H9 (cell line): ENCODE measurements around the gene ABHD15. TPM values are rescaled to one million over a fixed set of nuclear protein-coding genes. Genes with fewer than 3 reads are reported as not detected.

ENCODE experiments used
- DNase-seq: peaks from one replicate; pipeline ENCODE4 v3.0.0-alpha.2; 2017
- H2AFZ ChIP-seq: one replicate; pipeline ENCODE4 v1.6.1; 2013; ENCODE audit warnings: mild to moderate bottlenecking, low read length, control low read depth, moderate library complexity
- H2AK5ac ChIP-seq: 2 replicates; pipeline ENCODE4 v1.6.1; 2013; ENCODE audit warnings: low read length, control low read depth, mixed read lengths; ENCODE audit not compliant: insufficient read length
- H2BK120ac ChIP-seq: one replicate; pipeline ENCODE4 v1.6.1; 2013; ENCODE audit warnings: low read depth, mild to moderate bottlenecking, low read length, control low read depth, inconsistent platforms; ENCODE audit not compliant: poor library complexity, severe bottlenecking
- H2BK12ac ChIP-seq: 2 replicates; pipeline ENCODE4 v1.6.1; 2013; ENCODE audit warnings: low read length, control low read depth, mixed read lengths, low read depth; ENCODE audit not compliant: insufficient read length
- H2BK15ac ChIP-seq: 2 replicates; pipeline ENCODE4 v1.6.1; 2013; ENCODE audit warnings: low read depth, low read length, control low read depth
- H2BK20ac ChIP-seq: one replicate; pipeline ENCODE4 v1.6.1; 2013; ENCODE audit warnings: low read depth, mild to moderate bottlenecking, low read length, control low read depth, inconsistent platforms; ENCODE audit not compliant: poor library complexity, severe bottlenecking
- H2BK5ac ChIP-seq: 2 replicates; pipeline ENCODE4 v1.6.1; 2013; ENCODE audit warnings: low read length, control low read depth, mixed read lengths; ENCODE audit not compliant: insufficient read length
- H3K14ac ChIP-seq: 2 replicates; pipeline ENCODE4 v1.6.1; 2013; ENCODE audit warnings: low read length, control low read depth; ENCODE audit not compliant: insufficient read depth
- H3K18ac ChIP-seq: 2 replicates; pipeline ENCODE4 v1.6.1; 2013; ENCODE audit warnings: low read depth, mild to moderate bottlenecking, mixed read lengths, low read length, control low read depth; ENCODE audit not compliant: insufficient read length
- H3K23ac ChIP-seq: 2 replicates; pipeline ENCODE4 v1.6.1; 2013; ENCODE audit warnings: low read length, control low read depth, mixed read lengths, low read depth; ENCODE audit not compliant: insufficient read length
- H3K23me2 ChIP-seq: 2 replicates; pipeline ENCODE4 v1.6.1; 2013; ENCODE audit warnings: low read depth, mild to moderate bottlenecking, mixed read lengths, low read length, control low read depth; ENCODE audit not compliant: insufficient read length, poor library complexity, severe bottlenecking
- H3K27ac ChIP-seq: 2 replicates; pipeline ENCODE4 v1.5.1; 2013; ENCODE audit warnings: low read length, control low read depth, mixed read lengths, low read depth; ENCODE audit not compliant: insufficient read length
- H3K27me3 ChIP-seq: 2 replicates; pipeline ENCODE4 v1.6.1; 2013; ENCODE audit warnings: low read length, control low read depth, inconsistent platforms; ENCODE audit not compliant: insufficient read depth
- H3K4ac ChIP-seq: 2 replicates; pipeline ENCODE4 v1.6.1; 2013; ENCODE audit warnings: low read depth, mild to moderate bottlenecking, control low read depth, inconsistent platforms, low read length, moderate library complexity
- H3K4me1 ChIP-seq: 2 replicates; pipeline ENCODE4 v1.6.1; 2013; ENCODE audit warnings: low read length, control low read depth, inconsistent platforms; ENCODE audit not compliant: insufficient read depth
- H3K4me2 ChIP-seq: 2 replicates; pipeline ENCODE4 v1.6.1; 2013; ENCODE audit warnings: low read length, control low read depth, mixed read lengths; ENCODE audit not compliant: insufficient read length, insufficient read depth
- H3K56ac ChIP-seq: 2 replicates; pipeline ENCODE4 v1.6.1; 2013; ENCODE audit warnings: low read depth, mild to moderate bottlenecking, mixed read lengths, low read length, control low read depth; ENCODE audit not compliant: insufficient read length
- H3K79me1 ChIP-seq: 2 replicates; pipeline ENCODE4 v1.6.1; 2013; ENCODE audit warnings: low read depth, mild to moderate bottlenecking, moderate library complexity, low read length, control low read depth, inconsistent platforms; ENCODE audit not compliant: insufficient read depth, poor library complexity, severe bottlenecking
- H3K79me2 ChIP-seq: 2 replicates; pipeline ENCODE4 v1.6.1; 2013; ENCODE audit warnings: low read length, control low read depth, inconsistent platforms; ENCODE audit not compliant: insufficient read depth
- H3K9ac ChIP-seq: 2 replicates; pipeline ENCODE4 v1.6.1; 2013; ENCODE audit warnings: low read length, control low read depth, mixed read lengths; ENCODE audit not compliant: insufficient read length; ENCODE audit errors: extremely low read depth
- H3K9me3 ChIP-seq: one replicate; pipeline ENCODE4 v1.6.1; 2013; ENCODE audit warnings: low read depth, low read length, inconsistent platforms; ENCODE audit not compliant: control insufficient read depth
- H3T11ph ChIP-seq: one replicate; pipeline ENCODE4 v1.6.1; 2013; ENCODE audit warnings: mild to moderate bottlenecking, low read length, control low read depth, inconsistent platforms
- H4K20me1 ChIP-seq: one replicate; pipeline ENCODE4 v1.6.1; 2013; ENCODE audit not compliant: control insufficient read depth, insufficient read length, insufficient read depth
- H4K5ac ChIP-seq: 2 replicates; pipeline ENCODE4 v1.6.1; 2013; ENCODE audit warnings: low read depth, mild to moderate bottlenecking, mixed read lengths, low read length, control low read depth; ENCODE audit not compliant: insufficient read length
- H4K8ac ChIP-seq: replicated peaks from 2 replicates; pipeline ENCODE4 v1.6.1; 2013; ENCODE audit warnings: low read length, control low read depth, mixed read lengths, low read depth; ENCODE audit not compliant: insufficient read length
- H4K91ac ChIP-seq: 2 replicates; pipeline ENCODE4 v1.6.1; 2013; ENCODE audit warnings: low read depth, mild to moderate bottlenecking, moderate library complexity, mixed read lengths, low read length, control low read depth; ENCODE audit not compliant: insufficient read length
- H3K27ac Mint-ChIP-seq, 3 experiments: 2 replicates in 2 of 3; 3 replicates in 1 of 3; pipeline ENCODE4 v1.8.0; 2020 to 2021; ENCODE audit warnings: mixed read lengths in 3 of 3, mild to moderate bottlenecking in 1 of 3, moderate library complexity in 1 of 3
- H3K27me3 Mint-ChIP-seq: 2 replicates; pipeline ENCODE4 v1.8.0; 2021; ENCODE audit warnings: low read depth, mild to moderate bottlenecking, moderate library complexity, mixed read lengths
- H3K36me3 Mint-ChIP-seq, 3 experiments: 2 replicates in 2 of 3; 3 replicates in 1 of 3; pipeline ENCODE4 v1.8.0; 2020 to 2021; ENCODE audit warnings: low read depth in 3 of 3, mixed read lengths in 3 of 3; ENCODE audit not compliant: insufficient read depth in 1 of 3
- H3K4me1 Mint-ChIP-seq, 2 experiments: 2 replicates each; pipeline ENCODE4 v1.8.0; 2020; ENCODE audit warnings: mixed read lengths in 2 of 2
- H3K4me3 Mint-ChIP-seq, 2 experiments: 2 replicates in 1 of 2; 3 replicates in 1 of 2; pipeline ENCODE4 v1.8.0; 2020 to 2021; ENCODE audit warnings: mild to moderate bottlenecking in 2 of 2, mixed read lengths in 2 of 2, moderate library complexity in 1 of 2
- H3K9me3 Mint-ChIP-seq, 2 experiments: 2 replicates in 1 of 2; 3 replicates in 1 of 2; pipeline ENCODE4 v1.8.0; 2020; ENCODE audit warnings: mild to moderate bottlenecking in 2 of 2, mixed read lengths in 2 of 2, moderate library complexity in 1 of 2
- CTCF ChIP-seq: fragments of 200-600 bp; sonication (generic); conservative IDR thresholded peaks from 3 replicates; pipeline ENCODE4 v1.8.0; 2021; ENCODE audit warnings: antibody characterized with exemption, mild to moderate bottlenecking
- WGBS: extraction: QIAGEN DNeasy Blood & Tissue Kit; methylation state at CpG from one replicate; pipeline ENCODE4 v1.1.7; 2013; ENCODE audit warnings: missing lambda C conversion rate, low lambda C conversion rate, mixed read lengths; ENCODE audit not compliant: insufficient read length; ENCODE audit errors: extremely low coverage; 5-methylcytosine and 5-hydroxymethylcytosine counted together
- total RNA-seq: library from RNA; stranded (reverse); gene quantifications from 2 replicates; pipeline ENCODE4 v1.2.1, GENCODE V29; 2021

ABHD15 gene
- total RNA-seq, 1 experiment from 2014 or later, result 2.5 TPM

DNA sequence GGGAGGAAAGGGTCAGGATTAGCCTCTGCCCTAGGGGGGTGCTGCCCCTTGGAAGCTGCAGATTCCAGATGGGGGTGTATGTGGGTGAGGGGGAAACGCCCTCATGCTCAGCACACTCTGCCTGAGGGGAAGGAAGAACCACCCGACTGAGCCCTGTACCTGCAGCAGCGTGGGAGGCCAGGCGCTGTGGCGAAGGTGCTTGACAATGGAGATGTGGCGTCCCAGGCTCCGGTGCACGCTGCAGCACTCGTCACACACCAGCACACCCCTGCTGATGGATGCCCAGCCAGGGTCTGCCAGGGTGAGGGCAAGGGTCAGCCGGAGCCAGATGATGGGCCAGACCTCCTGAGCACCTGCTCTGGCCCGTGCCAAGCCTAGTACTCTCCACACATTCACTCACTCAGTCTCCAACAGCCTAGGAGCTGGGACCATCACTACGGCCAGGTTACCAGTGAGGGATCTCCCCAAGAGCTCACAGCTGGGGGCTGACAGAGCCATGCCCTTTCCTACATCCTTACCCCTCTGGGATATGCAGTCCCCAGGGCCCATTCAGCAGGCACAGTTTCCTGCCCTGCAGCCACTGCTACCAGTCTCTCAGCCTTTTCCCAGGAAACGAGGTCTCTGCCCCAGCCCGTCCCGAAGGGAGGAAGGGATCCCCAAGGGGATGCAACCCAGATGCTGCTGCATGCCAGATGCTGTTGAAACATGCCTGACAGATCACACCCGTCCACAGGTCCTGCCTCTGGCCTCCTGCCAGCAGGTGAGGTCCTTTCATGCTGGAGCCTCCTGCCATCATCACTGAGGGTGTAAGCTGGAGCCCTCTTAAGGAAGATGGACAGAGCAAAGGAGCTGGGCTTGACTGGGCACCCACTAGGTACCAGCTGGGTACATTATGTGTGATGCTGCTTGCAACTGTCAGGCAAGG is 16.7 kb upstream of the ABHD15 start:
- Histone ChIP-seq H2AK5ac (no peak overlapping the region), H3K18ac (no peak overlapping the region), H3K4me2 (no peak overlapping the region), H3K56ac (no peak overlapping the region), H2BK15ac (no peak overlapping the region), H2BK120ac (no peak overlapping the region), H2AFZ (no peak overlapping the region), H4K5ac (no peak overlapping the region), H3K27ac (no peak overlapping the region), H2BK5ac (no peak overlapping the region), H4K91ac (no peak overlapping the region), H3K14ac (no peak overlapping the region; the same call in 1 of the 2 replicates), H3K23me2 (peaks cover 6% of the 10 kb centered on the region), H2BK20ac (no peak overlapping the region), H4K20me1 (no peaks in the 10 kb centered on the region), H2BK12ac (no peak overlapping the region), H4K8ac (no peak overlapping the region), H3K9me3 (no peaks in the 10 kb centered on the region), H3K4ac (no peak overlapping the region), H3K9ac (no peak overlapping the region), H3K27me3 (no peaks in the 10 kb centered on the region), H3T11ph (no peak overlapping the region), H3K79me2 (peaks cover 23% of the 10 kb centered on the region; the same call in 1 of the 2 replicates), H3K23ac (no peak overlapping the region), H3K79me1 (peaks cover 4% of the 10 kb centered on the region), H3K4me1 (peaks cover 15% of the 10 kb centered on the region; the same call in 1 of the 2 replicates)
- no peak for TF ChIP-seq CTCF
- Mint-ChIP-seq H3K4me1 (peaks cover 28 to 43% of the 10 kb centered on the region in 2 experiments), H3K27ac (no peak overlapping the region), H3K36me3 (peaks cover 20 to 44% (median 35%) of the 10 kb centered on the region in 3 experiments), H3K4me3 (no peak overlapping the region; a peak in 1 of 5 replicates), H3K27me3 (no peaks in the 10 kb centered on the region), H3K9me3 (no peaks in the 10 kb centered on the region)
- DNase-seq, result no peak
- WGBS, result no CpG with 5 or more reads among the region's 16 CpGs
